HG03095 (cell line): ENCODE data around the gene TOMM22.

Source experiments
- ATAC-seq: cut with Tn5 transposase; IDR thresholded peaks from one replicate; pipeline ENCODE4 v1.9.1; 2021; ENCODE audit warnings: moderate library complexity; ENCODE audit not compliant: unreplicated experiment

TOMM22 gene

DNA sequence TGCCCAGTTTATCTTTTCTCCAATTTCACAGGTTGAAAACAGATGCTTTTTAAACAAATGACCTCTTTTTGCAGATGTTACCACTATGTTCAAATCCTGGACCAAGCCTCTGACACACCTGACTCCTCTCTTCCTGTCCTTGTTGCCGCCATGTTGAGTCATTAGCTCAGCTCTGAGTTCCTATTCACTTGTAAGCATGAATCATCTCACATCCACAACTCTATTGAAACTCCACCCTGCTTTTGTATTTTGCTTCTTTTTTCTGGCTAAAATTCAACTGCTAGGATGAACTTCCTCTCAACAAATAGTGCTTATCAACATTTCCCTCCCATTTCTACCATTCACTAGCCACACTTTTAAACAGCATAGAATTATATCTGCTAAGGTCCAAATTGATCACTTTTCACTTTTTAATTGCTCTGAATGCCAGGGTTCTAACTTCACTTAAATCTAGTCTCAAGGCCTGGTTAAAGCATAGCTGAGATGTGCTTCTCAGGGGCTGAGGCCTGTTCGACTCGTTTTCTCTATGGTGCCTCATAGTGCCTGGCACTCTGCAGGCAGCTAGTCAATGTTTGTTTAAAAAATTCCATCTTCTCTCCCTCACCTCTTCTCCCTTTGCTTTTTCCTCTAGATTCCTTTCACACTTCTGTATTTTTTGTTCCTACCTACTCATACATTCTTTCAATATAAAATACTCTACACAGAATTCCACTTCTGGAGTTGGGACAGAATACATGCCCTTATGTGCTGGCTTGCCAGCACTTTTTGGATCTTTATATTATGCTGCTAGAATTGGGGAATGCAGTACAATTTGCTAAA, 15.1 kb downstream of the TOMM22 start:
- ATAC-seq = no peak

GRCh38 chr22:38697425-38698089, 15.8 kb downstream of the TOMM22 start:
- no peak for ATAC-seq

DNA sequence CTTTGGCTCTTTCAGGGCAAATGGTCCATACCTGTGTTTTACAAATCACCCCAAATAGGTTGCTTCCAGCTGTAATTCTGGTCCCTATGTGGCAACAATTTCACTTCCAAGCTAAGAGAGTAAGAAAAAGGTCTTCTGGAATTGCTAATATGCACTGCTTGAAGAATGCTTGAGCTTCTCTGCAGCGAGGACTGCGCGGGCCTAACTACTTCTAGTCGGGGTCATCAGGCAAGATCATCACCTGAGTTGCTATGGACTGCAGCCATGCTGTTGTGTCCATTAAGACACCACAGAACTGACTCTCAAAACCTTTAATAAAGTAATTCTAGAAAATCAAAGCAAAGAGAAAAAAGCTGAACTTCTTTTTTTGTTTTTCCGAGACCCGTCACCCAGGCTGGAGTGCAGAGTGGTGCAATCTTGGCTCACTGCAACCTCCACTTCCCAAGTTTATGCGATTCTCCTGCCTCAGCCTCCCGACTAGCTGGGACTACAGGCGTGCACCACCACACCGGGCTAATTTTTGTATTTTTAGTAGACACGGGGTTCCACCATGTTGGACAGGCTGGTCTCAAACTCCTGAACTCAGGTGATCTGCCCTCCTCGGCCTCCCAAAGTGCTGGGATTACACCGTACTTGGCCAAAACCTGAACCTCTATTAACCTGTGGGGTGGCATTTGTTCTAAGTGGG, 16.8 kb downstream of the TOMM22 start:
- no peak for ATAC-seq

- no peak for ATAC-seq
These were observed 17.4 kb downstream of the TOMM22 start for GRCh38 chr22:38699143-38699542.

DNA sequence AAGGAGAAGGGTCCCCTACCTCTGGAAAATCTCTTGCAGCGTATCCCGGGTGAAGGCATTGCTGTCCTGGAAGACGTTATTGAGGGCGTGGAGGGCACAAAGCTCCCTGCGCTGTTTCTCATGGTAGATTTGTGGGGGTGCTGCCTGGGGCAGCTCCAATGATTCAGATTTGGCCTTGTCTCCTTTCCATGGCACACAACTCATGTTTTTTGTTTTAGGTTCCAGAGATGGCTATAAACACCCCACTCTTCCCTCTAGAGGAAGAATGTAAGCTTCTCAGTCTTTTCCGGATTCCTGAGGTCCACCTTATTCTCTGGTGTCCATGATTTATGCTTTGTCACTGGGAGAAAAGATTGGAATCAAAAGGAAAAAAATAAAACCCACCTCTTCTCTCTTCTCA, 18.0 kb downstream of the TOMM22 start:
- no peak for ATAC-seq

DNA sequence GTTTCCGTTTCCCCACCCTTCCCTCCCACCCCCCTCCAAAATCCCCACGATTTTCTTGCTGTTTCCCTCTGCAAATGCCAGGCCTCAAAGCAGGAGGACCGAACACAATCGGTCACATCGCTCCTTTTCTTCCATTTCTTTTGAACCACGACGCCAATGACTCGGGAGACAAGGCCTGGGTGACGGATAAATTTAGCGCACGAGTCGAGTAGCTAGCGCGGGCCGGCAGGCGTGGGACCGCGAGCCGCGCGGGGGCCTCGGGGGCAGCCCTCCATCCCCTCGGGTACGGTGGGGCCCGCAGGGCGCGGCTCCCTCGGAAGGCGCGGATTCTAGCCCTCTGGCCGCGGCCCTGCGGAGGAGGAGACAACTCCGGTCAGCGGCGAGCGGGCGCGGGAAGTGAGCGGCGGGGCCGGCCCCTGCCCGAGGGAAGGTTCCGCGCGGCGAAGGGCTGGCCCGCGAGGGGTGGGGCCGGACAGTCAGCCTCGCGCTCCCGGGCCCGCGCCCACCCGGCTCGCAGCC, 18.6 kb downstream of the TOMM22 start:
- ATAC-seq = no peak

DNA sequence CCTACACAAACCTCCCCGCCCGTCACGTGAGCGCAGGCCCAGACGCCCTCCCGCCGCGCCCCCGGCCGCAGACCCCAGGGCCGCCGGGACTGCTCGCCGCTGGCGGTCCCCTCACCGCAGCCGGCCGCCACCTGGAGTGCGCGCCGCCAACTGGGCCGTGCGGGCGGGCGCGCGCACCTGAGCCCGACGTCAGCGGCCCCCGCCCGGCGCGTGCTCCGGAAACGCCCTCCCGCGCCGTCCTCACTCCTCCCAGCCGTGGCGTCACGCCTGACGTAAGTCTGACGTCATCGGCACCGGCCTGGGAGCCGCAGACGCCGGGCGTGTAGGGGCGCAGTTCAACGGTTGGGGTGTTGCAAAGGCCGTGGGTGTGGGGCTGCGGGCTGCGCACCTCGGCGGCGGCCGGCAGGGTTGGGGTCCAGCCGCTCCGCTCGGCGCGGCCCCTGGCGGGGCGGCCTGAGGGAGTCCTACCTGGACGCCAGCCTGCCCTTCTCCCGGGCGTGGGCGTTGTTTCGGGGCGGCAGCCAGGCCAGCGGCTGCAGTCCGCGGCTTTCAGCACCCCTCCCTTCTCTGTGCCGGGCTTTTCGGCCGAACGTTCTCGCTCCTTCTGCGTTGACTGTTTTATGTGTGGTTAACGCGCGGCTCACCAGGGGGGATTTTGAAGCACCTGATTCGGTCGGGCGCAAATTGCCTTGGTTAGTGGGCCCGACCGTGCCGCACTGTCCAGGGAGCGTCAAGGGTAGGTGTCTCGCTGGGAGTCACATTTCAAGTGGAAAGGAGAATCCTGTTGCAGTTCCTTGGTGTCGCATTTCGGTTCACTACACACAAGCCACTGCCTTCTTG, 19.3 kb downstream of the TOMM22 start, which contains the start of gene JOSD1:
Gene JOSD1 (minus strand): TSS at position 155 of the 840 bp plus-strand sequence. CDS start 956 bp downstream, outside the sequence.
- ATAC-seq = peak; percentile 29

DNA sequence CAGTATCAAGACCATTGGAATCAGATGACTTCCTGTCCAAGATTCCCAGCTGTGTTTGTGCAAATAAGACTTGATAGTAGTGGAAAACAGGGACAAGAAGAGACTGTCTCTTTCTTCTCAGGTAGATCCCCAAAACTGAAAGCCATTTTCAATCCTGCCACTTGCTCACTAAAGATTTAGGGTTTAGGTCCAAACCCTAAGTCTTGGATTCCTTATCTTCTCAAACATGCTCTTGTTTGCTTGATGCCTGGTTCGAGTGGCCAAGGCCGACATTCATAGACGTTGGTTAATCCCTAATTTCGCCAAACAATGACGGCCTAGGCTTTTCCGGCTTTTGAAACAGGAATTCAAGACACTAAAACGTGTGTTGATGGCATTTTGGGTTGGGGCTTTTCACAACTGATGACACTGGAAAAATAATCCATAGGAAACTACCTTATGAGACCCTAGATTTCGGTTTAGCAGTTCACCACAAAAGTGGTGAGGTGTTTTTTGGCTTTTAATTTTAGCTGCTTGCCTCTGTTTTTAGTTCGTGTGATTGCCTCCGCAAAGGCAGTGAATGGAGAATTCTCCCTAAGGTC, 23.0 kb downstream of the TOMM22 start:
- ATAC-seq = no peak

DNA sequence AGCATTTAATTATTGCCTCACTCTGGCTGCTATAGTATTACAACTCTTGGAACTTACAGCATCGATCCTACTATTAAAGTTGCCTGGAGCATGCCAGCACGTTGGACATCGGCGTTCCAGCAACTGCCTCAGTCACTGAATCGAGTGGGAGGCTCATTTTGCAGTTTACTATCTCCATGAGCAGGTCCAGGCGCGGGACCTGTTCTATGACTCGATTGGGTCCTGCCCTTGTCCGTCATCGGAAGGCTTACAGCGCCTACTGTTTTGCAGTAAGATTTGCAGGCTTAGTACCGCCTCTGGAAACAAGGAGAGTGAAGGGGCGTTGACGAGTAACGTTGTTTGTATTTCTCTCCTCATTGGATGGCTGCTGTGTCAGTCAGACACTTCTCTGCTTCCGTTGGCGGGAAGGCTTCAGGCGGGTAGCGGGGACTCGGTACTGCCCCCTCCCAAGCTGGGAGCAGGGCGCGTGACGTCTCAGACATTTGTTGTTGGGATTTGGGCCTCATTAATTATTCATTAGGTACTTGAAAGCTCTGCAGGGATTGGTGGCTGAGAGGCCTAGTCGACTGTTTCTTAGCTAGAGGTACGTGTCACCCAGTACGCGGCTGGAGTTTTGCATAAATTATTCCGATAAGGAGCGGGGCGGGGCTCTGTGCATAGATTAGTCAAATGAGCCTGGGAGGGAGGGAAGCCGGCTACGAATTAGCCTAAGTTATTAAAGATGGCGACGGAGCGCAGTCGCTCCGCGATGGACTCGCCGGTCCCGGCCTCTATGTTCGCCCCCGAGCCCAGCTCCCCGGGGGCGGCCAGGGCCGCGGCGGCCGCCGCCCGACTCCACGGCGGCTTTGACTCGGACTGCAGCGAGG, 23.7 kb downstream of the TOMM22 start, which contains the start of gene GTPBP1:
Gene GTPBP1 (plus strand): TSS at position 710 of the 866 bp plus-strand sequence. CDS start 12 bp downstream, at position 722.
- peak; percentile 63 for ATAC-seq

DNA sequence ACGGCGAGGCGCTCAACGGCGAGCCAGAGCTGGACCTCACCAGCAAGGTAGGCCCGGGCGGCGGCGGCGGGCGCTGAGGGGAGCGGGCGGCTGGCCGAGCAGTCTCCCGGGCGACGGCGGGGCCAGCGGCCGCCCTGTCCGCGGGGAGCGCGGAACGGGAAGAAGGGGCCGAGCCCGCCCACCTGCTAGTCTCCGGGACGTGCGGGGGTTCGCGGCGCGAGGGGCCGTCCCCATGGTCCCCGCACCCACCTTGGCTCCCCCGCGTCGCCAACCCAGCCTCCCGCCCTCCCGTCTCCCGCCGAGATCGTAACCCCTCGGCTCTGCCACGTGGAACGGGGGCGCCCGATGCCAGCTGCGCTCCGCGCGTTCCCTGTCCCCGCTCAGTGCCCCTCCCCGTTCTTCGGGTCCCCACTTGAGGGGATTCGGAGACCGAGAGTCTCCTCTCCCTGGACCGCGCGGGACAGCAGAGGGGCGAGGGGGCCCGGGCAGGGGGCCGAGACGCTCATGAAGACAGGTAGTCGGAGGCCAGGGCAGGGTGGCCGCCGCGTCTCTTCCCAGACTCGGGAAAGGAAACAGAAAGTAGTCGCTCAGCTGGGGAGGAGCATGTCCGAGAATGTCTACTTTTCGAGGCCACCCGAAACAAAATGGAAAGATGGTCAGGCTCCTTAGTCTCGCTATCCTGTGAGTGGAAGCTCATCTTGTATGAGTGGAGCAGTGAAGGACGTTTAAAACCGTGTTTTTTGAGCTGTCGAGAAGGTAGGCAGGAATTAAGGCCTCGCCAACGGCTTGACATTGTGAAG, 24.5 kb downstream of the TOMM22 start:
- no peak for ATAC-seq

DNA sequence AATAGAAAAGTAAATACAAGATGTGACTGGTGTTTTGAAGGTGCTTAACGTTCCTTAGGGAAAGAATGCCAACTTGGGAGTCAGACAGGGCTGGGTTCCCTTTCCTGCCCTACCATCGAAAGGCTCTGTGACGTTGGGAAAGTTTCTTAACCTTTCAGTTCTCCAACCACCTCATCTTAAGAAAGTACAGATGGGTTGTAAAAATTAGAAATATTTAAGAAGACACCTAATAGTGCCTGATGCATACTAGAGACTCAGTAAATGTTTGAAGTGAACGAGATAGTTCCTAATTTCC, 25.1 kb downstream of the TOMM22 start:
- no peak for ATAC-seq

DNA sequence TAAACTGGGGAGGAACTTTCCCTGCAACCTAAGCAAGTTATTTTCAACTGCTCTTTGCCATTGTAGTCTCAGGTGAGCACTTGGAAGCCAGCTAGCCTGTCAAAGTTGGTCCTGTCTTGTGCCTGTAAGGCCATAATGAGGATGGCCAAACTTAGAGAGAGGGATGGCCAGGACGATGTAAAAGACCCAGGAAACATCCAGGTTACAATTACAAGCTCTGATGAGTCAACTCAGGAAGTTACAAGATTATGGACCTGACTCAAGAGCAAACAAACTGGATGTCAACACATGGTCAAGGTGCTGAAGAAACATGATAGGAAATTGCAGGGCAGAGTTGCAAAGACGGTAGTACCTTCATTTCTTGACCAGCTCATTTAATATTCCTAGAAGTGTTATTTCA, 25.6 kb downstream of the TOMM22 start:
- ATAC-seq = no peak

GRCh38 chr22:38707984-38708383, 26.2 kb downstream of the TOMM22 start:
- ATAC-seq = no peak

- ATAC-seq = no peak
These were observed 27.5 kb downstream of the TOMM22 start for GRCh38 chr22:38709306-38709705.

GRCh38 chr22:38710351-38710750, 28.6 kb downstream of the TOMM22 start:
- no peak for ATAC-seq

DNA sequence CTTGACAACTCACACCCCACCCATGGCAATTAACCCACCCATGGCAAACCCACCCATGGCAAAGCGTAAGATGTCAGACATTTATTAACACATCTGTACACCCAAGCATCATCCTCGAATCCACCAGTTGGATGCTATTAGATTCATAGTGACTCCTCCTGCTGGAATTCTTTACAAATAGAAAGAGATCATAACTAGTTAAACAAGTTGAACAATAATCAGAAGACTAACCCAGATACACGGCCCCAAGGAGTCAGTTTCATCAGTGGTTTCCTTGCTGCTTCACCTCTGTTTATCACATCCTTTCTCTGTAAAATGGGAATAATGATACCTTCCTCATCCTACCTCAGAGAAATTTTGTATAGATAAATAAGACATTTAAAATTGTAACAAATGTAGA, 29.1 kb downstream of the TOMM22 start:
- ATAC-seq = no peak

DNA sequence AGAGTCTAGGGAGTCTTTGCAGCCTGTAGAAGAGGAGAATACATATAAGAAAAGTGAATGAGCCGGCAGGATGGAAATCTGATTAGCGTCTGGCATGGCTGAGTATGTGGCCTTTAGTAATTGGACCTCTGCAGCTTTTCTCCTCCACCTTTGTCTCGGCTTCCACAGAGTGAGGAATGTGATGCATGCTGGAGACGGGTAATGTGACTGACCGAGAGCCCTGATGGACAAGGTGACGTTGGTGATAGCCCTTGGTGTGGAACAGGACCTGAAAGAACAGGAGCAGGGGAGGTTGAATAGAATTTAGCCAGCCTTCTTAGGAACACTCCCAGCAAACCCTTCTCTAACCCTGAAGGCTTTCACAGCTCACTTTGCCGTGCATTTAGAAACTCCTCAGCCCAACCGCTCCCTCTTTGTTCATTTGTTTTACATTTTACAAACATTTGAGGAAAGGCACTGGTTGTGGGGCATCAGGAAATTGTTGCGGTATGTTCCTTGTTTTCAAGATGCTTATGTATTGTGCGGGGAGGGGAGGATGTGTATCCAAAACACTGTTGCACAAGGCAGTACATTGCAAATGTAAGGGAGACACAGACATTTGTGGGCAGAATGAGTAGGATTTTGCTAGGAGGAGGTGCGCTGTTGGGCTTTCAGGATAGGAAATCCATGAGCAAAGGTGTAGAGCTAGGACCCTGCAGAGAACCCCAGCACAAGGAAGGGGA, 30.9 kb downstream of the TOMM22 start:
- ATAC-seq = no peak

- no peak for ATAC-seq
These were observed 32.2 kb downstream of the TOMM22 start for GRCh38 chr22:38713921-38714320.
